Measurements from ENCODE around the gene COX6A2. TPM values are rescaled to one million over a fixed set of nuclear protein-coding genes. Genes with fewer than 3 reads are reported as not detected.

COX6A2 gene
- total RNA-seq, 1 experiment from 2014 or later, result not detected

GRCh38 chr16:31467151-31467773, 39.1 kb upstream of the COX6A2 start:
- Histone ChIP-seq H3K27me3 (ENCODE audit: insufficient read depth, low read length) (no peaks in the 10 kb centered on the region), H3T11ph (ENCODE audit: low read length) (no peak overlapping the region), H3K4me1 (ENCODE audit: insufficient read depth, low read length) (peaks cover 3% of the 10 kb centered on the region; the same call in 1 of the 2 replicates), H2BK5ac (ENCODE audit: insufficient read length, low read length) (no peak overlapping the region), H3K14ac (ENCODE audit: insufficient read depth, low read length) (no peak overlapping the region), H3K9ac (ENCODE audit: extremely low read depth, insufficient read length, low read length) (no peak overlapping the region), H3K23ac (ENCODE audit: insufficient read length, low read depth, low read length) (no peak overlapping the region), H3K79me1 (ENCODE audit: insufficient read depth, low read depth, low read length, poor library complexity, severe bottlenecking) (no peaks in the 10 kb centered on the region), H3K27ac (ENCODE audit: insufficient read length, low read depth, low read length) (no peak overlapping the region), H2BK20ac (ENCODE audit: low read depth, low read length, poor library complexity, severe bottlenecking) (no peak overlapping the region), H3K4ac (ENCODE audit: low read depth, low read length) (no peak overlapping the region), H2AFZ (ENCODE audit: low read length) (no peak overlapping the region), H3K79me2 (ENCODE audit: insufficient read depth, low read length) (no peaks in the 10 kb centered on the region), H3K4me2 (ENCODE audit: insufficient read depth, insufficient read length, low read length) (no peak overlapping the region), H2BK120ac (ENCODE audit: low read depth, low read length, poor library complexity, severe bottlenecking) (no peak overlapping the region), H3K23me2 (ENCODE audit: insufficient read length, low read depth, low read length, poor library complexity, severe bottlenecking) (peaks cover 6% of the 10 kb centered on the region), H4K20me1 (ENCODE audit: control insufficient read depth, insufficient read depth, insufficient read length) (no peaks in the 10 kb centered on the region), H2AK5ac (ENCODE audit: insufficient read length, low read length) (no peak overlapping the region), H2BK12ac (ENCODE audit: insufficient read length, low read depth, low read length) (no peak overlapping the region), H4K5ac (ENCODE audit: insufficient read length, low read depth, low read length) (no peak overlapping the region), H4K91ac (ENCODE audit: insufficient read length, low read depth, low read length) (no peak overlapping the region), H3K56ac (ENCODE audit: insufficient read length, low read depth, low read length) (no peak overlapping the region), H4K8ac (replicated peaks; ENCODE audit: insufficient read length, low read depth, low read length) (no peak overlapping the region), H3K18ac (ENCODE audit: insufficient read length, low read depth, low read length) (no peak overlapping the region), H3K9me3 (ENCODE audit: control insufficient read depth, low read depth, low read length) (no peaks in the 10 kb centered on the region), H2BK15ac (ENCODE audit: low read depth, low read length) (no peak overlapping the region)
- peaks cover 7% of the 10 kb centered on the region for H3K27me3 Mint-ChIP-seq (ENCODE audit: low read depth)
- no peak overlapping the region for H3K27ac Mint-ChIP-seq
- DNase-seq, result no peak
- peaks cover 3 to 34% (median 29%) of the 10 kb centered on the region in 3 experiments for H3K36me3 Mint-ChIP-seq (ENCODE audit: insufficient read depth in 1 of 3, low read depth in 3 of 3)
- TF ChIP-seq CTCF (conservative IDR thresholded peaks at IDR 0.05), result no peak
- no CpG with 5 or more reads among the region's 5 CpGs for WGBS (ENCODE audit: extremely low coverage, insufficient read length, low lambda C conversion rate)
- H3K4me1 Mint-ChIP-seq, result peaks cover 7% of the 10 kb centered on the region in 2 experiments
- peaks cover 0 to 2% of the 10 kb centered on the region in 2 experiments; a peak in 1 of 5 replicates for H3K9me3 Mint-ChIP-seq
- no peak overlapping the region; a peak in 1 of 5 replicates for H3K4me3 Mint-ChIP-seq

Data from H9 (cell line).